K562 (cell line): ENCODE measurements around the gene SIT1. TPM values are rescaled to one million over a fixed set of nuclear protein-coding genes. Genes with fewer than 3 reads are reported as not detected.

Experiments used
- ASH1L ChIP-seq: fragments of 450-650 bp; IDR thresholded peaks from 2 replicates; pipeline ENCODE4 v1.6.1; 2018; ENCODE audit warnings: borderline replicate concordance, mild to moderate bottlenecking, low read depth; ENCODE audit not compliant: partially characterized antibody
- DDX20 ChIP-seq: fragments of 450-650 bp; IDR thresholded peaks from 2 replicates; pipeline ENCODE4 v1.6.1; 2016; ENCODE audit warnings: missing genetic modification characterization, low read depth, mild to moderate bottlenecking, missing compliant biosample characterization, moderate library complexity
- ETV1 ChIP-seq: fragments of 450-650 bp; conservative IDR thresholded peaks from 2 replicates; pipeline ENCODE4 v1.6.1; 2016; ENCODE audit warnings: missing genetic modification characterization, control low read depth, low read depth, missing compliant biosample characterization
- FOXJ2 ChIP-seq: fragments of 200-800 bp; sonication (Bioruptor generic); IDR thresholded peaks from 2 replicates; pipeline ENCODE4 v1.6.1; 2016; ENCODE audit warnings: missing genetic modification characterization, missing compliant biosample characterization
- SMARCB1 ChIP-seq: IDR thresholded peaks from 2 replicates; pipeline ENCODE4 v1.6.1; 2011; ENCODE audit warnings: improper control_type of control experiment, low read depth; ENCODE audit not compliant: insufficient read length
- TEAD1 ChIP-seq, 2 experiments: fragments of 450-650 bp in 1 of 2; sonication (generic) in 1 of 2; formaldehyde crosslinking; IDR thresholded peaks; 2 replicates each; pipeline versions ENCODE4 v1.4.0 to v1.8.0; 2020 to 2022; ENCODE audit warnings: mild to moderate bottlenecking in 2 of 2, missing genetic modification reagents in 1 of 2
- ZBTB11 ChIP-seq, 3 experiments: fragments of 200-800 bp in 1 of 3; fragments of 250-450 bp in 1 of 3; fragments of 450-650 bp in 1 of 3; sonication (Bioruptor Pico) in 1 of 3; sonication (Bioruptor generic) in 1 of 3; formaldehyde crosslinking in 1 of 3; IDR thresholded peaks; 2 replicates each; pipeline versions ENCODE4 v1.6.1 to v1.8.0; 2016 to 2022; ENCODE audit warnings: mild to moderate bottlenecking in 2 of 3, missing genetic modification characterization in 2 of 3, missing compliant biosample characterization in 1 of 3, moderate library complexity in 1 of 3
- ZNF212 ChIP-seq: fragments of 450-650 bp; formaldehyde crosslinking; IDR thresholded peaks from 2 replicates; pipeline ENCODE4 v1.4.0; 2020; ENCODE audit warnings: mild to moderate bottlenecking
- ZNF57 ChIP-seq: fragments of 450-650 bp; formaldehyde crosslinking; IDR thresholded peaks from 2 replicates; pipeline ENCODE4 v1.4.0; 2020; ENCODE audit warnings: mild to moderate bottlenecking, moderate library complexity
- polyA plus RNA-seq, 8 experiments: library from polyadenylated mRNA; depleted of rRNA in 4 of 8; stranded (reverse) in 5 of 8; unstranded in 3 of 8; fragments of >200 nt; fragmentation: Nextera tagmentation in 2 of 8; fragmentation: Illumina TruSeq in 1 of 8; extraction: Ambion mirVana in 2 of 8; extraction: Trizol in 1 of 8; gene quantifications; 2 replicates each; pipeline versions ENCODE4 v1.2.1 to v1.2.3, GENCODE V29; 2011 to 2014; ENCODE audit warnings: inconsistent platforms in 1 of 8, missing spikeins in 1 of 8
- total RNA-seq, 7 experiments: library from RNA; depleted of rRNA in 6 of 7; stranded (reverse); fragments of >200 nt in 6 of 7; fragmentation: Illumina TruSeq in 2 of 7; extraction: Trizol in 2 of 7; gene quantifications; 2 replicates each; pipeline versions ENCODE4 v1.2.1 to v1.2.3, GENCODE V29; 2011 to 2021; ENCODE audit warnings: low replicate concordance in 1 of 7
- TF ChIP-seq, protein P1 (sequence below): fragments of 250-450 bp; sonication (Bioruptor Pico); IDR thresholded peaks from 2 replicates; pipeline ENCODE4 v1.9.0; 2021; ENCODE audit warnings: mild to moderate bottlenecking, inconsistent platforms

SIT1 gene
- total and polyA plus RNA-seq, 9 of the 15 experiments (the other 6 are each of a cell fraction or from before 2014, with no cell fraction given) = not detected

DNA sequence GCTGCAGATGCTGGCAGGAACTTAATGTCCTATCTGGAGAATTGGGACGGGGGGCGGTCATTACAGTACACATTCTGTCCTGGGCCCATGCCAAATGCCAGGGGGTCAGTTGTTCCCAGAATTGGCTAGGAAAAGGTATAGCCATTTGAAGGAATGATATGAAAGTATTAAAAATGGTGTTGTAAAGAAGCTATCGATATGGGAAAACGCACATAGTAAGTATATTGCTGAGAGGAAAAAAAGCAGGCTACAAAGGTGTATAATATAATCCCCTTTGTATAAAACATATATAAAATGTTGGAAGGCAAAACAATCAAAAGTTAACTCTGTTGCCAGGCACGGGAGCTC, 14.7 kb upstream of the SIT1 start (continued):
- TF ChIP-seq, protein P1, sequence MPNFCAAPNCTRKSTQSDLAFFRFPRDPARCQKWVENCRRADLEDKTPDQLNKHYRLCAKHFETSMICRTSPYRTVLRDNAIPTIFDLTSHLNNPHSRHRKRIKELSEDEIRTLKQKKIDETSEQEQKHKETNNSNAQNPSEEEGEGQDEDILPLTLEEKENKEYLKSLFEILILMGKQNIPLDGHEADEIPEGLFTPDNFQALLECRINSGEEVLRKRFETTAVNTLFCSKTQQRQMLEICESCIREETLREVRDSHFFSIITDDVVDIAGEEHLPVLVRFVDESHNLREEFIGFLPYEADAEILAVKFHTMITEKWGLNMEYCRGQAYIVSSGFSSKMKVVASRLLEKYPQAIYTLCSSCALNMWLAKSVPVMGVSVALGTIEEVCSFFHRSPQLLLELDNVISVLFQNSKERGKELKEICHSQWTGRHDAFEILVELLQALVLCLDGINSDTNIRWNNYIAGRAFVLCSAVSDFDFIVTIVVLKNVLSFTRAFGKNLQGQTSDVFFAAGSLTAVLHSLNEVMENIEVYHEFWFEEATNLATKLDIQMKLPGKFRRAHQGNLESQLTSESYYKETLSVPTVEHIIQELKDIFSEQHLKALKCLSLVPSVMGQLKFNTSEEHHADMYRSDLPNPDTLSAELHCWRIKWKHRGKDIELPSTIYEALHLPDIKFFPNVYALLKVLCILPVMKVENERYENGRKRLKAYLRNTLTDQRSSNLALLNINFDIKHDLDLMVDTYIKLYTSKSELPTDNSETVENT (CRISPR knock-in tag) = no peak
- no peak for TF ChIP-seq SMARCB1
- no peak for TF ChIP-seq ZNF212
- TF ChIP-seq ZNF57 (CRISPR knock-in tag) = no peak
- no peak for TF ChIP-seq ETV1 (tag)
- TF ChIP-seq TEAD1 (CRISPR knock-in tag; IDR thresholded peaks at IDR 0.05) = no peak
- TF ChIP-seq DDX20 (tag) = no peak
- no peak for TF ChIP-seq FOXJ2 (tag)
- TF ChIP-seq ASH1L = no peak
- TF ChIP-seq ZBTB11 (CRISPR knock-in tag; IDR thresholded peaks at IDR 0.05) = peak in 1 of 3 experiments; percentile 20; a peak in 1 of 6 replicates
- TF ChIP-seq, all 486 proteins: peak for 4
